ENCODE measurements around the gene POU4F2. TPM values are rescaled to one million over a fixed set of nuclear protein-coding genes. Genes with fewer than 3 reads are reported as not detected.
"Not testable (repeated sequence)": the region's sequence is repeated elsewhere in the genome, so short reads cannot be mapped to it uniquely, and the experiment has no call there.

Gene POU4F2
- total RNA-seq, 1 experiment from 2014 or later: not detected

DNA sequence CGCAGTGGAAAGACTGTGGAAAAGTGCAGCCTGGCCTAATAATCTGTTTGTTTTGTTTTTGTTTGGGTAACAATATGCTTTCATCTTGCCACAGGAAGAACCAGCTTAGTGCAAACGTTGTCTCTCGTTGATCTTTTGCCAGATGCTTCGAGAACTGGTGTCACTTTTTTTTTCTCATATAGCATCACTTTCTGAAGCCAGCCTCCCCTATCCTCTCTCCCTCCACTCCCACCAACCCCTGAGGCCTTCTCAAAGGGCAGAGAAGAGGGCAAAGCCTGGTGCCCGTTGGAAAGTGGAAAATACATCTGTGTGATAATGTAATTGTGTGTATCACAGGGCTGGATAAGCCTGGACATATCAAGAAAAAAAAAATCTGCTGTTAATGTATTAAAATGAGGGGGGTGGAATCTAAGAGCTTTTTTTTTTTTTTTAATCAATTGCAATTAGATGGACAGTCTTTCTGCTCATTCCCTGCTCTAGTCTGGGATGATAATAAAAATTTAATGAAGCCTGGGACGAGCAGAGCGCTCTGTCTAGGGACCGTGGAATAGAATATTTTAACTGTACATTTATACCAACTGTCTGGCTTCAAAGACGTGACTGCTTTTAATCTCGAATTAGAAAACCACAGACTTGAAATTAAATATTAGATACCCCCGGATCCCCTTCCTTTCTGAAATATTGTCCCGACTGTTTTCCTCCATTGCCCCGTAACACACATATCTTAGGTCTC is 8.1 kb downstream of the POU4F2 start:
- DNase-seq: no peak
- Histone ChIP-seq H3K27me3 (ENCODE audit: control insufficient read depth, insufficient read depth, low read length) (peaks cover 99% of the 10 kb centered on the region), H3K4me3 (ENCODE audit: insufficient read depth, low read depth, low read length) (no peak overlapping the region), H3K36me3 (replicated peaks; ENCODE audit: control insufficient read depth, insufficient read depth, low read length) (no peaks in the 10 kb centered on the region)

DNA sequence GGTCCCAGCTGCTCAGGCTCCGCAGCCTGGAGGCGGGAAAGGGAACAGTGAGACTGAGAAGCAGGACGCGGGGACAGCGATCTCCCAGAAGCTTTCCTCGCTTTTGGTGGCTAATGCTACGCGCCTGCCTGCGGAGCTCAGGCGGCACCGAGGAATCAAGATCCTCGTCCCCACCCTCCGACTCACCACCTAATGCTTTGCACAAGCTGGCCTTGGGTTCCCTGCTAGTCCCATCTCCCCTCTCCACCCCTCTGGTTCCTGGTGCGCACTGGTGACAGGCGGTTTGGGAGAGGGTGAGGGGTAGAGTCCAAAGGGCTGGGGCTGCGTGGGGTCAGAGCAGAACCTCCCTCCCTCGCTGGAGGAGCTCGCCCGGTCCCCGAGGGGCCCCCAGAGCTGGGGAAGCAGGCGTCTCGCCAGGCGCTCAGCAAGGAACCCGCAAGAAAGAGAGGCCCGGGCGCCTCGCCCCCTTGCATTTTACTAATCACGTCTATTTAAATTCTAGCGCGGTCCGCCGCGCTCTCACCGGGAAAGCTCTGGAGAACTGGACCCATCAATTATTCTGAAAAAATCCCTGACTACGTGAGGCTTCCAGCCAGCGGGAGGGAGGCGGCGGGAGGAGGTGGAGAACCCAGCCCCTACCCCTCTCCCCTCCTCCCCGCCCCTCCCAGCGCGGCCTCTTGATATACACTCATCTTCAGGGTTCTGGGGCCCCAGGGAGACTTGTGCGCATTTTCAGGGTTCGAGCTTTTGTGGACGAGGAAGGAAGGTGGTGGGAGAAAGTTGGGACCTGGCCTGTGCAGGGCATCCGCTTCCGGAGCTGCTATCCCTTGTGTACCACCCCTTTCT is 9.1 kb downstream of the POU4F2 start:
- Histone ChIP-seq H3K27me3 (ENCODE audit: control insufficient read depth, insufficient read depth, low read length) (peaks cover 99% of the 10 kb centered on the region), H3K36me3 (replicated peaks; ENCODE audit: control insufficient read depth, insufficient read depth, low read length) (no peaks in the 10 kb centered on the region), H3K4me3 (ENCODE audit: insufficient read depth, low read depth, low read length) (peak overlapping the region; percentile 26)
- DNase-seq: peak; percentile 68

- H3K36me3 ChIP-seq (replicated peaks; ENCODE audit: control insufficient read depth, insufficient read depth, low read length): no peaks in the 10 kb centered on the region
- H3K27me3 ChIP-seq (ENCODE audit: control insufficient read depth, insufficient read depth, low read length): peaks cover 99% of the 10 kb centered on the region
- peak overlapping the region; percentile 24 for H3K4me3 ChIP-seq (ENCODE audit: insufficient read depth, low read depth, low read length)
- DNase-seq: peak; percentile 67
Measured at GRCh38 chr4:146648461-146648783, 9.7 kb downstream of the POU4F2 start.

DNA sequence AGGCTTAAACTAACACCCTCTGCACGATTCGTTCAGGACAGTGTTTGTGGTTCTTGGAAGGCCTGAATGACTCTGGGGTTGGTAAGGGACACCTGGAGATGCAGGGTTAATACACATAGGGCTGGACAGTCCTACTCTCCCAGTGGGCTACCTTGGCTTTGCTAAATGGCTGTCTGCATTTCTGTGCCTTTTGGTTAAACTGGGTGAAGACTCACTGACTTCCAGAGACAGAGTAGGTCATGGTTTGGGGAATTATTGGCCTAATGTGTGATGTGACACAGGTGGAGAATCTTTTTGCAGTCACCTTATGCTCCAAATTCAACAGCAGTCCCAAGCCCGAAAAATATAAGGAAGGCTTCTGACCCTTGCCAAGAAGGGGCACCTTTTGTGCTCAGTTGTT is 10.5 kb downstream of the POU4F2 start:
- DNase-seq: no peak
- Histone ChIP-seq H3K36me3 (replicated peaks; ENCODE audit: control insufficient read depth, insufficient read depth, low read length) (no peaks in the 10 kb centered on the region), H3K4me3 (ENCODE audit: insufficient read depth, low read depth, low read length) (no peak overlapping the region), H3K27me3 (ENCODE audit: control insufficient read depth, insufficient read depth, low read length) (peaks cover 99% of the 10 kb centered on the region)

- no peak overlapping the region for H3K4me3 ChIP-seq (ENCODE audit: insufficient read depth, low read depth, low read length)
- H3K36me3 ChIP-seq (replicated peaks; ENCODE audit: control insufficient read depth, insufficient read depth, low read length): no peaks in the 10 kb centered on the region
- H3K27me3 ChIP-seq (ENCODE audit: control insufficient read depth, insufficient read depth, low read length): peaks cover 99% of the 10 kb centered on the region
- DNase-seq: no peak
Measured at GRCh38 chr4:146650034-146650433, 11.3 kb downstream of the POU4F2 start.

- H3K4me3 ChIP-seq (ENCODE audit: insufficient read depth, low read depth, low read length): peak overlapping the region; percentile 40
- H3K36me3 ChIP-seq (replicated peaks; ENCODE audit: control insufficient read depth, insufficient read depth, low read length): no peaks in the 10 kb centered on the region
- DNase-seq: peak; percentile 83
- peaks cover 83% of the 10 kb centered on the region for H3K27me3 ChIP-seq (ENCODE audit: control insufficient read depth, insufficient read depth, low read length)
Measured at GRCh38 chr4:146654687-146655520, 16.2 kb downstream of the POU4F2 start.

- Histone ChIP-seq H3K27me3 (ENCODE audit: control insufficient read depth, insufficient read depth, low read length) (peaks cover 78% of the 10 kb centered on the region), H3K4me3 (ENCODE audit: insufficient read depth, low read depth, low read length) (peak overlapping the region; percentile 40), H3K36me3 (replicated peaks; ENCODE audit: control insufficient read depth, insufficient read depth, low read length) (no peaks in the 10 kb centered on the region)
- no peak for DNase-seq
Measured at GRCh38 chr4:146655521-146655856, 16.8 kb downstream of the POU4F2 start.

DNA sequence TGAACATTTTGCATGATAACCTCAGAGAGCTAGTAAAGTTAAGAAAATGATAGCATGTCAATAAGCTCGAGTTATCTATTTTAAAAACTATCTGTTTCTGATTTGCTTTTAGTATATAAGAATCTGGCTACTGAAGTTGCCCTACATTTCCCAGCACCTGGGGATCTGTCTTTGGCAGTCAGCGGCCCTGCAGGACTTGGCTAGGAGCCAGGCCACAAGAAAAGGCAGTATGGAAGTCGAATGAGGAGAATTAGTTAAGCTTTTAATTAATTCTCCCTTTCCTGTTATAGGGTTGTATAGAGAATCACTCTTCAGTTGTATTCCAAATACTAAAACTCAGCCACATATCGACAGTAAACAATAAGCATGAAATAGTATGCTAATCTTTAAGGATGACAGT is 22.7 kb downstream of the POU4F2 start:
- Histone ChIP-seq H3K4me3 (ENCODE audit: insufficient read depth, low read depth, low read length) (no peak overlapping the region), H3K36me3 (replicated peaks; ENCODE audit: control insufficient read depth, insufficient read depth, low read length) (no peaks in the 10 kb centered on the region), H3K27me3 (ENCODE audit: control insufficient read depth, insufficient read depth, low read length) (peaks cover 21% of the 10 kb centered on the region)
- DNase-seq: no peak

DNA sequence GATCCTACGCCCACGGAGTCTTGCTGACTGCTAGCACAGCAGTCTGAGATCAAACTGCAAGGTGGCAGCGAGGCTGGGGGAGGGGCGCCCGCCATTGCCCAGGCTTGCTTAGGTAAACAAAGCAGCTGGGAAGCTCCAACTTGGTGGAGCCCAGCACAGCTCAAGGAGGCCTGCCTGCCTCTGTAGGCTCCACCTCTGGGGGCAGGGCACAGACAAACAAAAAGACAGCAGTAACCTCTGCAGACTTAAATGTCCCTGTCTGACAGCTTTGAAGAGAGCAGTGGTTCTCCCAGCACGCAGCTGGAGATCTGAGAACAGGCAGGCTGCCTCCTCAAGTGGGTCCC is 25.2 kb downstream of the POU4F2 start:
- not testable (repeated sequence) for DNase-seq; H3K36me3 ChIP-seq (replicated peaks; ENCODE audit: control insufficient read depth, insufficient read depth, low read length); H3K27me3 ChIP-seq (ENCODE audit: control insufficient read depth, insufficient read depth, low read length)
- H3K4me3 ChIP-seq (ENCODE audit: insufficient read depth, low read depth, low read length): peak overlapping the region; percentile 5; the same call in 1 of the 2 replicates

- no peak for DNase-seq
- Histone ChIP-seq H3K27me3 (ENCODE audit: control insufficient read depth, insufficient read depth, low read length) (no peaks in the 10 kb centered on the region), H3K36me3 (replicated peaks; ENCODE audit: control insufficient read depth, insufficient read depth, low read length) (no peaks in the 10 kb centered on the region), H3K4me3 (ENCODE audit: insufficient read depth, low read depth, low read length) (no peak overlapping the region)
Measured at GRCh38 chr4:146674829-146675570, 36.3 kb downstream of the POU4F2 start.

Other genes starting within 250 kb of the POU4F2 start
- gene SLC10A7, start 117.0 kb upstream of the POU4F2 start, total RNA-seq (2014; rRNA removed; shearing (Covaris generic)): 3.8 and 6.1 TPM in 2 replicates

Measured in H7 (cell line).